Glomerular endothelial cell (primary cell): ENCODE results near the gene ARHGAP6. TPM values are rescaled to one million over a fixed set of nuclear protein-coding genes. Genes with fewer than 3 reads are reported as not detected.
"Not testable (repeated sequence)": the region's sequence is repeated elsewhere in the genome, so short reads cannot be mapped to it uniquely, and the experiment has no call there.

ENCODE experiments used
- DNase-seq: peaks from one replicate; pipeline ENCODE4 v3.0.0-alpha.2; 2011; ENCODE audit warnings: low read depth, low spot score; ENCODE audit errors: extremely low read depth
- total RNA-seq: library from RNA; depleted of rRNA; stranded (reverse); fragments of >200 nt; gene quantifications from 2 replicates; pipeline ENCODE4 v1.2.3, GENCODE V29; 2015

ARHGAP6 gene
- total RNA-seq, 1 donor from 2014 or later, result 1.7 TPM

DNA sequence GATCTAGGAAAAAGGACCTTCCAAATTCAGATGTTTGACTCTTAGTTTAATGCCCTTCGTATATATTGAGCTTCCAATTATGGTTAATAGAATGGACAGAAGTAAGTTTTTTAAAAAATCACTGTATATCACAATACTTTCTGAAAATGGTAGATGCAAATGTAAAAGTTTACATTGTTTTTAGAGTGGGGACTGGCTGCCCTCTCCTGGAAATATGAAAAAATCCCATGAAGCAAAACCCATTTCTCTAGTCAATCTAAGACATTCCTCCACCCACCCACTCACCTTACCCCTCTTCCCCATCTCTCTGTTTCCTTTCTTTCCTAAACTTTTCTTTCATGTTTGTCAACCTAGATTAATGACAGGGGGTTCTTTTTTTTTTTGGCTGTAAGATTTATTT lies 134.5 kb downstream of the ARHGAP6 start:
- no peak for DNase-seq

DNA sequence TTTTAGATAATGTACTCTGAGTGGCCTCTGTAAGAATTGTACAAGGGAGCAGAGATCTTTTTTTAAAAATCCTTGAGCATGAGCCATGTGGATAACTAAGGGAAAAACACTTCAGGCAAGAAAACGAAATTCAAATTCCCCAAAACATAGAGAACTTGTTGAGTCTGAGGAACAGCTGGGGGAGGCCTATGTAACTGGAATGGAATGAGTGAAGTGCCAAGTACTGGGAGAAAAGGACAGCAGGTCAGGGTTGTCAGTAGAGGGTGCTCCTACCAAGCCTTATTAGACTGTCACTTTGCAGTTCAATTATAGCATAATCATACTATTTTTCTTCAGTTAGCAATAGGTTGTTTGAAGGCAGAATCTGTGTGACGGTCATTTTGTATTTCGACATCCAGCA lies 135.1 kb downstream of the ARHGAP6 start:
- DNase-seq, result no peak

DNA sequence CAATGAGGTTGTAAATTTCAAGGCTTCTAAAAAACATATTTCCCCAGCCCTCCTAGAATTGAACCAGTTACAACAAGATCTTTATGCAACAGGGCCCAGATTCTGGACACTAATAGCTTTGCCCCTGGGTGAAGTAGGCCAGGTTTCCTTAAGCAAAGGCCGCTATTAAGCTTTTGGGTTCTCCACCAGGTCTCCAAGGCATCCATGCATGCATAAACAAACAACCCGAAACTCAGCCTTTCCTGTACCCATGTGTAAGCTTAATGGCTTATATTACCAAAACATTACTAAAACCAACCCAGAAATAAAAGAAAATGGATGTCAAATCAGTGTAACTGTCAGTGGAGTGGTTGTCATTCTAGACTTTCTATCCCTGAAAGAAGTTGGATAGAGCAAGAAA lies 137.1 kb downstream of the ARHGAP6 start:
- no peak for DNase-seq

DNA sequence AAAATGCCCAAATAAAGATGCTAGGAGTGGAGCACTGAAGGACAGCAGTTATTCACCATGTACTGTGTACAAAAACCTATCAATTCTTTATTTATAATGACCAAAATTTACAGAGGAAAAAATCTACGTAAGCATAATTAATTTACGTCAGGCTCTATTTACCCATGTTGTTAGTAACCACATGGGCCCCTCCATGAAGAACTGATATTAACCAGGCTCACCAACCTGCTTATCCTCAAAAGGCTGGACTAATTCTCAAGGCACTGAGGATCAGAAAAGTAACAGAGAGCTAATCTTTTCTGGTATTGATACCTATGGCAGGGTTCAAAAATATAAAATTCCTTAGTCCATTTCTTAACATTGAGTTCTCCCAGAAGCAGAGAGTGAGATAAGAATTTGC lies 140.0 kb downstream of the ARHGAP6 start:
- DNase-seq, result no peak

- not testable (repeated sequence) for DNase-seq
Measured at GRCh38 chrX:11519234-11519633, 146.5 kb downstream of the ARHGAP6 start.

DNA sequence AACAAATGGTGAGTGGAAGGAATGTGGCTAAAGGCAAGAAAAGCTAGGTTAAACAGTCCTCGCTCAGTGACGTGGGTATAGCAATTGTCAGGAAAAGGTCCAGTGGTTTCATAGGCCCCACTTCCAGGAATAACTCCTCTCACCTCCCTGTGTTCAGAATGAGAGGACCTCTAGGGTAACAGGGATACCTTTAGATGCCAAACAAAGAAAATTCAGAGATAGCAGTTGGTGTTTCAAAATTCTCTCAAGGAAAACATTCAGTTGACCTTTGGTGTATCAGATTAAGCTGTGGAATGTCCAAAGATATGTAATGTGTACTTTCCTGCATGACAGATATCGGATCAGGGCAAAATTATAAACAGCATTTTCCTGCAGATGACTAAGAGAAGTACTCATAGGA lies 155.9 kb downstream of the ARHGAP6 start:
- DNase-seq, result no peak

- DNase-seq, result no peak
Measured at GRCh38 chrX:11504234-11504633, 161.5 kb downstream of the ARHGAP6 start.

- no peak for DNase-seq
Measured at GRCh38 chrX:11499076-11500044, 166.4 kb downstream of the ARHGAP6 start.

GRCh38 chrX:11491375-11491774 lies 174.3 kb downstream of the ARHGAP6 start:
- DNase-seq, result not testable (repeated sequence)

GRCh38 chrX:11484290-11484689 lies 181.4 kb downstream of the ARHGAP6 start:
- no peak for DNase-seq

GRCh38 chrX:11481035-11481434 lies 184.7 kb downstream of the ARHGAP6 start:
- no peak for DNase-seq

DNA sequence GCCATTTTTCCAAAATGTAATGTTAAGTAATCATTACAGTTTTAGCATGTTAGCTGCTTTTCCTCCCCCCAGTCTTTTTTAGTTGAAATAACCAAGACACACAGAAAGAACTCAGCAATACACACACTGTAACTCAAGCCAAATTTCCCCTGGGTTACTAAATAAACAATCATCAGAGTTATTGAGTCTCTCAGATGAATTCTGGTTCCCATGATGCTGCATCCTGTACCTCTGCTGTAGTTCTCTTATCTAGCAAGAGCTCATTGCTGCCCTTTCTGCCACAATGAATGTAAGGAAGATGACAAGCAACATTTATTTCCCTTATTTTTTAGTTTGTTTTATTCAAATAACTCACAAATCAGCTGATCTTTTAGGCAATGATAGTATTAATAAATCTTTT lies 185.1 kb downstream of the ARHGAP6 start:
- DNase-seq, result no peak

- DNase-seq, result no peak
Measured at GRCh38 chrX:11478911-11479310, 186.8 kb downstream of the ARHGAP6 start.

DNA sequence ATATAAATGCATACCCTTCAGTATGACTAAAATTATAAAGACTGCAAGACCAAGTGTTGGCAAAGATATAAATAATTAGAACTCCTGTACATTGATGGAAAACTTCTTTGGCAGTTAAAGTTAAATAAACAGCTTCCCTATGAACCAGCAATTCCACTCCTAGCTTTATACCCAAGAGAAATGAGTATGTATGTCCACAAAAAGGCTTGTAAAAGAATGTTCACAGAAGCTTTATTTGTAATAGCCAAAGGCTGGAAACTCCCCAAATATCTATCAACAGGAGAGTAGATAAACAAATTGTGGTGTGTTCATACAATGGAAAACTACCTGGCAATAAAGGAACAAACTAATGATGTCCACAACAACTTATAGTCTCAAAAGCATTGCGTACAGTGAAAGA lies 187.7 kb downstream of the ARHGAP6 start:
- no peak for DNase-seq

DNA sequence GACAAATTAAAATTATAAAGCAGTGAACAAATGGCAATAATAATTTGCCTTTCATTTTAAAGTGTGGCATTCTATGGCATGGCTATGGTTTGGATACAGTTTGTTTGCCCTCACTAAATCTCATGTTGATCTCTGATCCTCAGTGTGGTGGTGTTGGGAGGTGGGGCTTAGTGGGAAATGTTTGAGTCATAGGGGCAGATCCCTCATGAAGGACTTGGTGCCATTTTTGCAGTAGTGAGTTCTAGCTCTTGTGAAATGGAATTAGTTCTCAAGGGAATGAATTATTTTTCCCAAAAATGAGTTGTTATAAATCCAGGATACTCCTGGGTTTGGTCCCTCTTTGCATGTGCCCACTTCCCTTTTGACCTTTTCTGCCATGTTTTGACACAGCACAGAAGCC lies 191.1 kb downstream of the ARHGAP6 start:
- no peak for DNase-seq

GRCh38 chrX:11474021-11474420 lies 191.7 kb downstream of the ARHGAP6 start:
- no peak for DNase-seq

GRCh38 chrX:11472879-11473278 lies 192.8 kb downstream of the ARHGAP6 start:
- DNase-seq, result no peak

- no peak for DNase-seq
Measured at GRCh38 chrX:11472381-11472780, 193.3 kb downstream of the ARHGAP6 start.

DNA sequence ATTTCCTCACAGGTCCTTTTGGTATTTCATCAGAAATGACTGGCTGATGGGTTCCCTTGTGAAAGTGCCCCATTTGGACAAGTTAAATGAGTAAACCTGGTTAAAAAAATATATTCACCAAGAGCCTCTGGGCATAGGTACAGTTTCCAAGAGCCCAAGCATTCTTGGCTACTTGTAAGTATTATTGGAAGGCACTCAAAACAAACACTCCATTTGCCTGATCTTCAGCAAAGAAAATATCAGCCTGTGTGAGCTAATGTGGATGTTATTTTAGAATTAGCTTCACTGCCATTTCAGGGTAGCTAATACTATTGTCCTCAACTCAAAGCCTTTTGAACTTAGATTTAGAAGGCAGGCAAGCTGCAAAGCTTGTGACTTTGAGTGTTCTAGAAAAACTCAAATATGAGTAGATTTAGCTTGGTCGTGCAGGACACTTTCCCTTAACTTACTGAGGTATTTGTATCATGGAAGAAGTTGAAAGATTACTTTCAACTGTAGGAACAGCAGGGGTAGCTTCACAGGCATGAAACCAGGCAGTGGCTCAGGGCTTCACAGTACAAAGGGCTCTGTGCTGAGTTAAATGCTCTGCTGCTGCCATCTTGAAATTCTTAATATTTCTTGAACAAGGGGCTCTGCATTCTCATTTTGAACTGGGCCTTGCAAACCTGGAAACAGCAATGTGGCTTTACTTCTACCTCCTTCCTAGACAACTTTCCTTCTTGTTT lies 195.3 kb downstream of the ARHGAP6 start:
- DNase-seq, result no peak

DNA sequence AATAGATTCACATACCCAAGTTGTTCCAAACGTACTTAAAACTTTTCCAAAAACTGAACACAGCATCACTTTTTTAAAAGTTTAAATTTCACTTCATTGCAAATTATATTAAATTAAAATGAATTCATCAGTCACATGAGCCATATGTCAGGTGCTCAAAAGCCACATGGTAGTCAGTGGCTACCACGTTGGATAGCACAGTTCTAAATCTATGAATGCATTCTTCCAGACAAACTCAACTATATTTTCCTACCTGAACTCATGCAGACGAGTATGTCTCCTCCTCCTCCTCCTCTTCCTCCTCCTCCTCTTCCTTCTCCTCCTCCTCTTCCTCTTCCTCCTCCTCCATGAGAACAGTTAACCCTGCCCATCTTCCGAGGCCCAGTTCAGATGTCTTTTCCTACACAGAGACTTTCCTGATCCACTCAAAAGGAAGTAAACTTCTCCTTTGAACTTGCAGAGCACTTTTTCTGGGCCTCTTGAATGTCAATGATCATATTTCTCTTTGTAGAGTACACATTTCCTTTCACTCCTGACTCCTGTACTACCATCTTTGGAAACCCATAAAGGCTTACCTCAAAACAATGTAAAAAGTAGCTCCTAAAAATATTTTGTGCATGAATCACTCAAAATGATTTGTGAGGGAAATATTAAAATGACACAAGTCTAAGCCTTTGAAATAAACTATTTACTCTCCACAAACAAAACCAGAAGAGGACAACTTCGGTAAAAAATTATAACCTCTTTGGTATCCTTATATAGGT lies 199.9 kb downstream of the ARHGAP6 start:
- no peak for DNase-seq

GRCh38 chrX:11464836-11465463 lies 200.8 kb downstream of the ARHGAP6 start:
- DNase-seq, result no peak
